ENCODE measurements around the gene ZNF335. TPM values are rescaled to one million over a fixed set of nuclear protein-coding genes. Genes with fewer than 3 reads are reported as not detected.

ZNF335 gene
- total RNA-seq, 2 experiments from 2014 or later = 28.0 to 29.0 TPM

DNA sequence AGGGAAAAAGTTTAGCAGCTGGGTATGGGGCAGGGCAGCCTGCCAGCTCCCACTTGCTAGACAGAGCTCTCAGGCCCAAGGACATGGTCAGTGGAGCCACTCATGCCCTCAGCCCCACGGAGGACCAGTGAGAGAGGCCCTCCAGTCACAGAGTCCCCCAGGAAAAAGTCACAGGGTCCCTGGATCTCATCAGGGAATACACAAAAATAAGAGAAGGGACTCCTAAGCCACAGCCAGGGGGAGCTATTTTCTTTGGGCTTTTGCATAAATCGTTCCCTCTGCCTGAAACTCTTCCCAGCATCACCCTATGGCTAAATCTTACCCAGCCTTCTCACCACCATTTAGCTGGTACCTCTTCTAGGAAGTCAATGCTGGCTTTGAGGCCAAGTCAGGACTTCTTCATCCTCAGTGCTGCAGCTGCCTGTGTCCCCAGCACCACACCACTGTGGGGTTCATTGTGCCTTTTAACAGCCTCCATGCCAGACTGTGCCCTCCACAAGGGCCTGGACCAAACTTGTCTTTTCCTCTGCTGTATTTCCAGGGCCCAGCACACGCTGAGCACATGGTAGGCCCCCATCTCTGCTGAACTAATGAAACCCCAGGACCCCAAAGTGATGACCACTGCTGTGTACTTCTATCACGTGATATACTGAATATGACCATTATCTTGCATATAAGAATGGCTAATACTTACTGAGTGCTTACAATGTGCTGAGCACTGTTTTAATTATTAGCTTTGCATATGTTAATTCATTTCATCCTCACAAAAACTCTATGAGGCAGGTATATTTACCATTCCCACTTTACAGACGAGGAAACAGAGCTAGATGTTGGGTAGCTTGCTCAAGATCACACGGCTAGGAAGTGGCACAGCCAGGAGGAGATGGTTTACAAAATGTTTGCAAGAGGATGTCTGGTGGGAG lies 2.0 kb downstream of the ZNF335 start:
- DNase-seq = no peak
- Mint-ChIP-seq H3K4me3 (peak overlapping the region; percentile 88), H3K9me3 (no peaks in the 10 kb centered on the region), H3K4me1 (peaks cover 12% of the 10 kb centered on the region), H3K36me3 (peaks cover 7% of the 10 kb centered on the region), H3K27ac (peak overlapping the region; percentile 99), H3K27me3 (no peaks in the 10 kb centered on the region)

GRCh38 chr20:45968801-45969711 lies 2.9 kb downstream of the ZNF335 start:
- H3K36me3 Mint-ChIP-seq = peaks cover 7% of the 10 kb centered on the region
- H3K27me3 Mint-ChIP-seq = no peaks in the 10 kb centered on the region
- peak overlapping the region; percentile 16 for H3K27ac Mint-ChIP-seq
- no peak for DNase-seq
- H3K4me3 Mint-ChIP-seq = no peak overlapping the region
- H3K9me3 Mint-ChIP-seq = no peaks in the 10 kb centered on the region
- peaks cover 14% of the 10 kb centered on the region for H3K4me1 Mint-ChIP-seq

DNA sequence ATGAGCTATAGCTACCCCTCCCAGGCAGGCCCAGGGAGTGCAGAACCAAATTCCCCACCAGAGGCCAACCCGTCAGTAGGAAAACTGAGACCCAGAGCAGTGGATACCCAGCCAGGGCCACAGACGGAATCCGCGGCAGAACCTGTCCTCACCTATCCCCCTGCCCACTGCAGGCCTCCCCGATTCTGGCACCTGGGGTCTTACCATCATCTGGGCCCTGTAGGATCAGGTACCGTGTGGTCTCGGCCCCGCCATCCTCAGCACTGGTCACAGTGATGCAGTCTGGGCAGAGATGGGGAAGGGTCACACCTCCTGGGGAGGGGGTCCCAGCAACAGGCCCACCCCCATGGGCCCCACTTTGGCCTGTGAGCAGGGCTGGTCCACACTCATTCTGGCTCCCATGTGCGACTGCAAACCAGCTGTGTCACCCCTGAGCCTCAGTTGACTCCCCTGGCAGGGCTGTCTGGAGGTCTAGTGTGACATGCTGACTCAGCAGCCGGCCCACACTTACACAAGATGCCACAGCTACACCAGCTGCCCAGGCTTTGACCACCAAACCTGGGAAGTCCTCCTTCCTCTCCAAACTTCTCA lies 3.8 kb downstream of the ZNF335 start:
- H3K27ac Mint-ChIP-seq = no peak overlapping the region
- H3K27me3 Mint-ChIP-seq = no peaks in the 10 kb centered on the region
- no peak overlapping the region for H3K4me3 Mint-ChIP-seq
- H3K9me3 Mint-ChIP-seq = no peaks in the 10 kb centered on the region
- peaks cover 7% of the 10 kb centered on the region for H3K36me3 Mint-ChIP-seq
- H3K4me1 Mint-ChIP-seq = peaks cover 15% of the 10 kb centered on the region
- no peak for DNase-seq

GRCh38 chr20:45967551-45968080 lies 4.4 kb downstream of the ZNF335 start:
- Mint-ChIP-seq H3K27ac (no peak overlapping the region), H3K4me3 (no peak overlapping the region), H3K27me3 (no peaks in the 10 kb centered on the region), H3K36me3 (peaks cover 7% of the 10 kb centered on the region), H3K9me3 (no peaks in the 10 kb centered on the region), H3K4me1 (peaks cover 13% of the 10 kb centered on the region)
- DNase-seq = no peak

- no peaks in the 10 kb centered on the region for H3K27me3 Mint-ChIP-seq
- no peak for DNase-seq
- no peak overlapping the region for H3K4me3 Mint-ChIP-seq
- peaks cover 3% of the 10 kb centered on the region for H3K36me3 Mint-ChIP-seq
- no peak overlapping the region for H3K27ac Mint-ChIP-seq
- no peaks in the 10 kb centered on the region for H3K9me3 Mint-ChIP-seq
- H3K4me1 Mint-ChIP-seq = peaks cover 8% of the 10 kb centered on the region
Observed at GRCh38 chr20:45965169-45966002, 6.6 kb downstream of the ZNF335 start.

DNA sequence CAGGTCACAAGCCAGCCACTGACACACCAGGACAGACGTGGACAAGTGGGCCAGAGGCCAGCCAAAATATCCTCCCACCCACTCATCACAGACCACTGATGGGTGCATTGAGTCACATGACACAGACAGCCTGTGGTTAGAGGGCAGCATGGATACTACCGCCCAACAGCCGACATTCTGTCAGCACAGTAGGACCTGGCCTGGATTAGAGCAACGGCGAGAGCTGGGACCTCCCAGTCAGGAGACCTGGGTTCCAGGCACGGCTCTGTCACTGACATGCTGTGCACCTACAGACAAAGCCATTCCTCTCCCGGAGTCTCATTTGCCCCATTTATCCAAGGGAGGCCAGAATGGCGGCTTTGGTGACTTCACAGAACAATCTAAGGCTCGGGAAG lies 8.0 kb downstream of the ZNF335 start:
- no peak overlapping the region for H3K4me3 Mint-ChIP-seq
- no peaks in the 10 kb centered on the region for H3K9me3 Mint-ChIP-seq
- H3K27me3 Mint-ChIP-seq = no peaks in the 10 kb centered on the region
- H3K36me3 Mint-ChIP-seq = peaks cover 10% of the 10 kb centered on the region
- no peak for DNase-seq
- peaks cover 2% of the 10 kb centered on the region for H3K4me1 Mint-ChIP-seq
- no peak overlapping the region for H3K27ac Mint-ChIP-seq

- Mint-ChIP-seq H3K27ac (peak overlapping the region; percentile 43), H3K27me3 (no peaks in the 10 kb centered on the region), H3K4me3 (no peak overlapping the region), H3K36me3 (peaks cover 17% of the 10 kb centered on the region), H3K9me3 (no peaks in the 10 kb centered on the region), H3K4me1 (peaks cover 2% of the 10 kb centered on the region)
- no peak for DNase-seq
Observed at GRCh38 chr20:45963059-45964005, 8.7 kb downstream of the ZNF335 start.

GRCh38 chr20:45962031-45962755 lies 9.8 kb downstream of the ZNF335 start:
- Mint-ChIP-seq H3K4me1 (peaks cover 2% of the 10 kb centered on the region), H3K27ac (no peak overlapping the region), H3K27me3 (no peaks in the 10 kb centered on the region), H3K9me3 (no peaks in the 10 kb centered on the region), H3K4me3 (no peak overlapping the region), H3K36me3 (peaks cover 18% of the 10 kb centered on the region)
- DNase-seq = no peak

DNA sequence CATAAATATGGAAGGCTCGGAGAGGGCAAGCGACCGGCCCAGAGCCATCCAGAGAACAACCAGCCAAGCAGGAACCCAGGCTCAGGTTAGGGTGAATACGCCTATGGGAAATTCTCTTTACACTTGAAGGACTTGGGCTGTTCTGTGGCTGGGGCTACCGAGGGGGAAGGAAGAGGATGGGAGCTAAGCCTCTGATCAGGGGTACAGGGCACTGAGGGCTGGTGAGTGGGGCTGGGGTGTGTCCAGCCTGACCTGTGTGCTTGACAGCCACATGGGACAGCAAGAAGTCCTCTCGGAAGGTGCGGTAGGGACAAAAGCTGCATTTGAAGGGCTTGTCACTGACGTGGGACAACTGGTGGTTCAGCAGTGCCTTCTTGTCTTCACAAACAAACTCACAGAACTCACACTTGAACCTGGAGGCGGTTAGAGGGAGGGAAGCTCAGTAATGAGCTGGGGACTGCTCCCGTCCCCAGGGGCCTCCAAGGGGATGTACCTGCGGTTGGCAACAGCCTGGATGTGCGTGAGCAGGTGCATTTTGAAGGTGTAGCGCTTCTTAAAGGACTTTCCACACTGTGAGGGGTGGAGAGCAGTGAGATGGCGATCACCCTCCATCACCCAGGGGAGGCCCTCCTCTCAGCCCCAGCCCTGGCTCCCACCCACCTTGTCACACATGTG lies 11.9 kb downstream of the ZNF335 start:
- no peak for DNase-seq

DNA sequence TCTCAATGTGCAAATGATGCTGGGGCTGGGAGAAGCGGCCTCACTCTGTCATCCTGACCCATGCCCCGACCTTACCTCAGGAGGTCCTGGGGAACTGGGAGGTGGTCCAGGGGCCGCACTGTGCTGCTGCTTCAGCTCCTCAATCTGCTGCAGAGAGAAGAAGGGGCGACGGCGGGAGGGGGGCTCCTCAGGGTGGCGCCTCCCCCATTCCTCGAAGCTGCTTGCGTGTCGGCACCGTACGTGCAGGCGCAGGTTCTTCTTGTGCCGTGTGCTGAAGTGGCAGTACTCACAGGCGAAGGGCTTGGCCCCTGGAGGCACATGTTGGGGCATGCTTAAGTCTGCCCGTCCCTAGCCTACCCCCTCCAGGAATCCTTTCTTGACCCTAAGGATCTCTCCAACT lies 12.9 kb downstream of the ZNF335 start:
- Mint-ChIP-seq H3K36me3 (peaks cover 20% of the 10 kb centered on the region), H3K27me3 (no peaks in the 10 kb centered on the region), H3K27ac (no peak overlapping the region), H3K4me1 (peaks cover 1% of the 10 kb centered on the region), H3K9me3 (no peaks in the 10 kb centered on the region), H3K4me3 (no peak overlapping the region)
- no peak for DNase-seq

More for the DNA sequence above, 11.9 kb downstream of the ZNF335 start:
- Mint-ChIP-seq H3K27me3 (no peaks in the 10 kb centered on the region), H3K4me1 (peaks cover 2% of the 10 kb centered on the region), H3K27ac (no peak overlapping the region), H3K36me3 (peaks cover 20% of the 10 kb centered on the region), H3K9me3 (no peaks in the 10 kb centered on the region), H3K4me3 (no peak overlapping the region)

- Mint-ChIP-seq H3K27ac (no peak overlapping the region), H3K4me1 (no peaks in the 10 kb centered on the region), H3K4me3 (no peak overlapping the region), H3K27me3 (no peaks in the 10 kb centered on the region), H3K9me3 (no peaks in the 10 kb centered on the region), H3K36me3 (peaks cover 22% of the 10 kb centered on the region)
- DNase-seq = no peak
Observed at GRCh38 chr20:45958593-45958992, 13.4 kb downstream of the ZNF335 start.
